ENCODE measurements around the gene CDC42BPB. TPM values are rescaled to one million over a fixed set of nuclear protein-coding genes. Genes with fewer than 3 reads are reported as not detected.

CDC42BPB gene
- total and polyA plus RNA-seq, 11 donors = 31.1 to 124 (median 68.9) TPM

DNA sequence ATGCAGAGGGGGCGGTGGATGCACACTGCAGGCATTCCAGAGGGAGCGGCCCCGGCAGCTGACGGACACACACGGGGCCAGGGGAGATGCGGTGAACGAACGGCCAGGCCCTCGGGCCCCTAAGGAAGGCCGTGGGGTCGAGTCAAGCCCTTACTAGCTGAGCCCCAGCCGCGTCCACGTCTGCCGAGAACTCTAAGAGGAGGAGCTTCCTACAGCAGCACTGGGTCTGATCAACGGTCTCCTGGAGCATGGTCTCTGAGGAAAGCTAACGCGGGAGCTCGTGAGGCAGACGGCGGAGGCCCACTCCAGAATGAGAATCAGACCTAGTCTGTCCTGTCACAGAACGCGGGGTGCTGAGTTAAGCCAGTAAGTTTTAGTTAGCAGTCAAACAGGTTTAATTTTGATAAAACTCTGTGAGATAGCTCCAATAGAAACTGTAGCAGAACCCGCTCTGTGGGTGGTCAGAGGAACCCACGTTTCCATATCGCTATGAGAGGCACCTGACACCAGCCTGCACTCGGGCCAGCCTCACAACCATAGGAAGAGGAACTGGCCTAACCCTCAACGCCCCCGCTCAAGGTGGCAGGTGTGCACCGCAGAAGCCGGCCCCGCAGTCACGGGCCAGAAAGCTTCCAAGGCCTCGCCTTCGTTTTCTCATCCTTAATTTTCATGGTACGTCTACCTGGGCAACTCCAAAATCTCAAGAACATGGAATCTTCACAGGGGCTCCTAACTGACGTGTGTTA, 55.5 kb downstream of the CDC42BPB start:
- Histone ChIP-seq H3K9me3 (no peaks in the 10 kb centered on the region), H3K27ac (no peak overlapping the region), H3K4me3 (no peak overlapping the region), H3K4me1 (peaks cover 0 to 8% (median 4%) of the 10 kb centered on the region in 12 donors), H3K36me3 (peaks cover 0 to 85% (median 67%) of the 10 kb centered on the region in 9 donors), H3K27me3 (no peaks in the 10 kb centered on the region)
- DNase-seq = peak in 1 of 5 donors; percentile 51
- intact Hi-C loops (cut with DNase I) = loop anchor here in 1 of 10 donors (10.0 kb wide), 1 partner anchor 53 kb away; the partner anchor contains the start of gene CDC42BPB
- WGBS, 4 donors = 86 to 93% (median 89%) methylated on average over 30 to 37 of the region's 37 CpGs
- no peak for ATAC-seq
- TF ChIP-seq, protein P1, sequence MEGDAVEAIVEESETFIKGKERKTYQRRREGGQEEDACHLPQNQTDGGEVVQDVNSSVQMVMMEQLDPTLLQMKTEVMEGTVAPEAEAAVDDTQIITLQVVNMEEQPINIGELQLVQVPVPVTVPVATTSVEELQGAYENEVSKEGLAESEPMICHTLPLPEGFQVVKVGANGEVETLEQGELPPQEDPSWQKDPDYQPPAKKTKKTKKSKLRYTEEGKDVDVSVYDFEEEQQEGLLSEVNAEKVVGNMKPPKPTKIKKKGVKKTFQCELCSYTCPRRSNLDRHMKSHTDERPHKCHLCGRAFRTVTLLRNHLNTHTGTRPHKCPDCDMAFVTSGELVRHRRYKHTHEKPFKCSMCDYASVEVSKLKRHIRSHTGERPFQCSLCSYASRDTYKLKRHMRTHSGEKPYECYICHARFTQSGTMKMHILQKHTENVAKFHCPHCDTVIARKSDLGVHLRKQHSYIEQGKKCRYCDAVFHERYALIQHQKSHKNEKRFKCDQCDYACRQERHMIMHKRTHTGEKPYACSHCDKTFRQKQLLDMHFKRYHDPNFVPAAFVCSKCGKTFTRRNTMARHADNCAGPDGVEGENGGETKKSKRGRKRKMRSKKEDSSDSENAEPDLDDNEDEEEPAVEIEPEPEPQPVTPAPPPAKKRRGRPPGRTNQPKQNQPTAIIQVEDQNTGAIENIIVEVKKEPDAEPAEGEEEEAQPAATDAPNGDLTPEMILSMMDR (IDR thresholded peaks at IDR 0.05) = no peak
- TF ChIP-seq POLR2A (IDR thresholded peaks at IDR 0.05) = no peak

DNA sequence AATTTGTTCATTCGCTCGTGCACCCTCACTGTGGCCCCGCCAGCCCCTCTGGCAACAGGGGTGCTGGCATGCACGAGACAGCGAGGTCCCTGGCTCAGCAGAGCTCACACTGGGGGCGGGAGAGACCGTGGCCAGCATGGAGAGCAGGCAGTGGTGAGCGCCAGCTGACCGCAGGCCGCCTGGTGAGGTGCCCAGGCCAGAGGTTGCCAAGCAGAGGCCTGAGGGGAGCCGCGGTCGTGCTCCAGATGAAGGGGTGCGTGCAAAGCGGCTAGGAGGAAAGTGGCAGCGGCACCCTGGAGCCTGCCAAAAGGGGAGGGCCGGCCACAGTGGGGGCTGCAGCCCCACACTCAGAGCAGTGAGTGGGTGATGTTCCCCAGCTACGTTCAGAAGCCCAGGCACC, 56.1 kb downstream of the CDC42BPB start:
- Histone ChIP-seq H3K27ac (no peak overlapping the region), H3K27me3 (no peaks in the 10 kb centered on the region), H3K4me3 (no peak overlapping the region), H3K36me3 (peaks cover 0 to 90% (median 67%) of the 10 kb centered on the region in 9 donors), H3K9me3 (no peaks in the 10 kb centered on the region), H3K4me1 (peaks cover 0 to 8% (median 4%) of the 10 kb centered on the region in 12 donors)
- intact Hi-C loops (cut with DNase I) = loop anchor here in 1 of 10 donors (10.0 kb wide), 1 partner anchor 54 kb away; the partner anchor contains the start of gene CDC42BPB
- TF ChIP-seq, protein P1 (IDR thresholded peaks at IDR 0.05) = no peak
- TF ChIP-seq POLR2A (IDR thresholded peaks at IDR 0.05) = no peak
- ATAC-seq = peak in 1 of 4 donors; percentile 21
- WGBS, 4 donors = 94 to 96% (median 95%) methylated on average over 18 of the region's 18 CpGs
- DNase-seq = peak in 1 of 5 donors; percentile 61

DNA sequence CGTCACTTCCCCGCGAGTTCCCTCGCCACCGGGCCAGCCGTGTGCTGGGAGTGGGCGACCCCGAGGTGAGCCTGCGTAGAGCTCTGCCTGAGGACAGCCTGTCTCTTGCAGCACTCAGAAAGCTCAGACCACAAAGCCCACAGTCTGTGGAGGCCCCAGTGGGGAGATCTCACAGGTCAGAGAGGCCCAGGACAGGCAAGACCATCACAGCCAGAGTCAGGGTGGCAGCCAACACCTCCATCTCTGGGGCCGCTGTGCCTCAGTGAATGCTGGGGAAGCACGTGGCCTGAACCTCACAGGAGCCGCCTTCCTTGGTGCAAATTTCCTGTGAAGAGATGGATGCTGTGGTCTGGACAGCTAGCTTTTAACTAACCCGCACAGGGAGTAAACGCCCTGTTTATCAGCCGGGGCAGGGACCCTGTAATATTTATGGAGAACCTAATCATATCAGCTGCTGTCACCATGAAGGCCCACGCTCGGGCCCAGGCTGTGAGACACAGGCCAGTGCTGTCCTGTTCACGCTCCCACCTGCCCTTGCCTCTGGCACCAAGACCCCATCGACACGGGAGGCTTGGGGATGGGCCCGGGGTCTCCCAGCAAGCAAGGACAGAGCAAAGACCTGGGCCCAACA, 56.9 kb downstream of the CDC42BPB start:
- ATAC-seq = peak in 1 of 4 donors; percentile 6
- peaks cover 0 to 93% (median 68%) of the 10 kb centered on the region in 9 donors for H3K36me3 ChIP-seq
- no peaks in the 10 kb centered on the region for H3K9me3 ChIP-seq
- no peak overlapping the region for H3K4me3 ChIP-seq
- no peaks in the 10 kb centered on the region for H3K27me3 ChIP-seq
- WGBS, 4 donors = 79 to 87% (median 81%) methylated on average over 20 to 21 of the region's 21 CpGs
- intact Hi-C loops (cut with DNase I) = loop anchor here in 1 of 10 donors (10.0 kb wide), 1 partner anchor 54 kb away; the partner anchor contains the start of gene CDC42BPB
- DNase-seq = peak in 1 of 5 donors; percentile 37
- H3K4me1 ChIP-seq = peaks cover 0 to 8% (median 4%) of the 10 kb centered on the region in 12 donors
- no peak overlapping the region for H3K27ac ChIP-seq
- TF ChIP-seq POLR2A (IDR thresholded peaks at IDR 0.05) = no peak
- TF ChIP-seq, protein P1 (IDR thresholded peaks at IDR 0.05) = no peak
